ENCODE data around the gene MLLT3. TPM values are rescaled to one million over a fixed set of nuclear protein-coding genes. Genes with fewer than 3 reads are reported as not detected.

Gene MLLT3
- total and polyA plus RNA-seq, 2 of the 8 experiments (the other 6 are each of a cell fraction or from before 2014, with no cell fraction given) = 5.9 to 9.6 TPM

DNA sequence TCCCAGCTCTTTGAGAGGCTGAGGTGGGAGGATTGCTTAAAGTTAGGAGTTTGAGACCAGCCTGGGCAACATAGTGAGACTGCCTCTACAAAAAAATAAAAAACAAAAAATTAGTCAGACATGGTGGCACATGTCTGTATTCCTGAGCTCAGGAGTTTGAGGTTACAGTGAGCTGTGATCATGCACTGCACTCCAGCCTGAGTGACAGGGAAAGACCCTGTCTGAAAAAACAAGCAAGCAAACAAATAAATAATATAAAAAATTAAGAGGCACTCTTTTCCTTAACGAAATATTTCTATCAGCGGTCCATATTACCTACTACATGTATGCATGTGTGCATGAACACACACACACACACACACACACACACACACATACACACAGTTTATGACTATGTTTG, 40.8 kb upstream of the MLLT3 start (continued):
- TF ChIP-seq RBBP5 (IDR thresholded peaks at IDR 0.05; ENCODE audit: borderline replicate concordance, low read depth, low read length) (no peak), GTF2F1 (IDR thresholded peaks at IDR 0.05; ENCODE audit: borderline replicate concordance, low read depth, low read length) (no peak), BRCA1 (IDR thresholded peaks at IDR 0.05; ENCODE audit: low read depth, low read length) (no peak), EZH2 (IDR thresholded peaks at IDR 0.05; ENCODE audit: low read depth, low read length, severe bottlenecking) (no peak), PHF8 (conservative IDR thresholded peaks at IDR 0.05; ENCODE audit: low read depth, low read length) (no peak)
- TF ChIP-seq, protein P1, sequence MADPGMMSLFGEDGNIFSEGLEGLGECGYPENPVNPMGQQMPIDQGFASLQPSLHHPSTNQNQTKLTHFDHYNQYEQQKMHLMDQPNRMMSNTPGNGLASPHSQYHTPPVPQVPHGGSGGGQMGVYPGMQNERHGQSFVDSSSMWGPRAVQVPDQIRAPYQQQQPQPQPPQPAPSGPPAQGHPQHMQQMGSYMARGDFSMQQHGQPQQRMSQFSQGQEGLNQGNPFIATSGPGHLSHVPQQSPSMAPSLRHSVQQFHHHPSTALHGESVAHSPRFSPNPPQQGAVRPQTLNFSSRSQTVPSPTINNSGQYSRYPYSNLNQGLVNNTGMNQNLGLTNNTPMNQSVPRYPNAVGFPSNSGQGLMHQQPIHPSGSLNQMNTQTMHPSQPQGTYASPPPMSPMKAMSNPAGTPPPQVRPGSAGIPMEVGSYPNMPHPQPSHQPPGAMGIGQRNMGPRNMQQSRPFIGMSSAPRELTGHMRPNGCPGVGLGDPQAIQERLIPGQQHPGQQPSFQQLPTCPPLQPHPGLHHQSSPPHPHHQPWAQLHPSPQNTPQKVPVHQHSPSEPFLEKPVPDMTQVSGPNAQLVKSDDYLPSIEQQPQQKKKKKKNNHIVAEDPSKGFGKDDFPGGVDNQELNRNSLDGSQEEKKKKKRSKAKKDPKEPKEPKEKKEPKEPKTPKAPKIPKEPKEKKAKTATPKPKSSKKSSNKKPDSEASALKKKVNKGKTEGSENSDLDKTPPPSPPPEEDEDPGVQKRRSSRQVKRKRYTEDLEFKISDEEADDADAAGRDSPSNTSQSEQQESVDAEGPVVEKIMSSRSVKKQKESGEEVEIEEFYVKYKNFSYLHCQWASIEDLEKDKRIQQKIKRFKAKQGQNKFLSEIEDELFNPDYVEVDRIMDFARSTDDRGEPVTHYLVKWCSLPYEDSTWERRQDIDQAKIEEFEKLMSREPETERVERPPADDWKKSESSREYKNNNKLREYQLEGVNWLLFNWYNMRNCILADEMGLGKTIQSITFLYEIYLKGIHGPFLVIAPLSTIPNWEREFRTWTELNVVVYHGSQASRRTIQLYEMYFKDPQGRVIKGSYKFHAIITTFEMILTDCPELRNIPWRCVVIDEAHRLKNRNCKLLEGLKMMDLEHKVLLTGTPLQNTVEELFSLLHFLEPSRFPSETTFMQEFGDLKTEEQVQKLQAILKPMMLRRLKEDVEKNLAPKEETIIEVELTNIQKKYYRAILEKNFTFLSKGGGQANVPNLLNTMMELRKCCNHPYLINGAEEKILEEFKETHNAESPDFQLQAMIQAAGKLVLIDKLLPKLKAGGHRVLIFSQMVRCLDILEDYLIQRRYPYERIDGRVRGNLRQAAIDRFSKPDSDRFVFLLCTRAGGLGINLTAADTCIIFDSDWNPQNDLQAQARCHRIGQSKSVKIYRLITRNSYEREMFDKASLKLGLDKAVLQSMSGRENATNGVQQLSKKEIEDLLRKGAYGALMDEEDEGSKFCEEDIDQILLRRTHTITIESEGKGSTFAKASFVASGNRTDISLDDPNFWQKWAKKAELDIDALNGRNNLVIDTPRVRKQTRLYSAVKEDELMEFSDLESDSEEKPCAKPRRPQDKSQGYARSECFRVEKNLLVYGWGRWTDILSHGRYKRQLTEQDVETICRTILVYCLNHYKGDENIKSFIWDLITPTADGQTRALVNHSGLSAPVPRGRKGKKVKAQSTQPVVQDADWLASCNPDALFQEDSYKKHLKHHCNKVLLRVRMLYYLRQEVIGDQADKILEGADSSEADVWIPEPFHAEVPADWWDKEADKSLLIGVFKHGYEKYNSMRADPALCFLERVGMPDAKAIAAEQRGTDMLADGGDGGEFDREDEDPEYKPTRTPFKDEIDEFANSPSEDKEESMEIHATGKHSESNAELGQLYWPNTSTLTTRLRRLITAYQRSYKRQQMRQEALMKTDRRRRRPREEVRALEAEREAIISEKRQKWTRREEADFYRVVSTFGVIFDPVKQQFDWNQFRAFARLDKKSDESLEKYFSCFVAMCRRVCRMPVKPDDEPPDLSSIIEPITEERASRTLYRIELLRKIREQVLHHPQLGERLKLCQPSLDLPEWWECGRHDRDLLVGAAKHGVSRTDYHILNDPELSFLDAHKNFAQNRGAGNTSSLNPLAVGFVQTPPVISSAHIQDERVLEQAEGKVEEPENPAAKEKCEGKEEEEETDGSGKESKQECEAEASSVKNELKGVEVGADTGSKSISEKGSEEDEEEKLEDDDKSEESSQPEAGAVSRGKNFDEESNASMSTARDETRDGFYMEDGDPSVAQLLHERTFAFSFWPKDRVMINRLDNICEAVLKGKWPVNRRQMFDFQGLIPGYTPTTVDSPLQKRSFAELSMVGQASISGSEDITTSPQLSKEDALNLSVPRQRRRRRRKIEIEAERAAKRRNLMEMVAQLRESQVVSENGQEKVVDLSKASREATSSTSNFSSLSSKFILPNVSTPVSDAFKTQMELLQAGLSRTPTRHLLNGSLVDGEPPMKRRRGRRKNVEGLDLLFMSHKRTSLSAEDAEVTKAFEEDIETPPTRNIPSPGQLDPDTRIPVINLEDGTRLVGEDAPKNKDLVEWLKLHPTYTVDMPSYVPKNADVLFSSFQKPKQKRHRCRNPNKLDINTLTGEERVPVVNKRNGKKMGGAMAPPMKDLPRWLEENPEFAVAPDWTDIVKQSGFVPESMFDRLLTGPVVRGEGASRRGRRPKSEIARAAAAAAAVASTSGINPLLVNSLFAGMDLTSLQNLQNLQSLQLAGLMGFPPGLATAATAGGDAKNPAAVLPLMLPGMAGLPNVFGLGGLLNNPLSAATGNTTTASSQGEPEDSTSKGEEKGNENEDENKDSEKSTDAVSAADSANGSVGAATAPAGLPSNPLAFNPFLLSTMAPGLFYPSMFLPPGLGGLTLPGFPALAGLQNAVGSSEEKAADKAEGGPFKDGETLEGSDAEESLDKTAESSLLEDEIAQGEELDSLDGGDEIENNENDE (IDR thresholded peaks at IDR 0.05; ENCODE audit: insufficient replicate concordance, low read length) = no peak

Measured in H1 (cell line).